Muscle of back (tissue), 11 donors: Measurements from ENCODE around the gene SLC17A1. TPM values are rescaled to one million over a fixed set of nuclear protein-coding genes. Genes with fewer than 3 reads are reported as not detected.
"Not testable (repeated sequence)": the region's sequence is repeated elsewhere in the genome, so short reads cannot be mapped to it uniquely, and the experiment has no call there.

ENCODE experiments used
- DNase-seq, 3 donors: peaks; one replicate each; pipeline versions ENCODE4 v3.0.0 to v3.0.0-alpha.2; 2013
- polyA plus RNA-seq, 10 donors: library from polyadenylated mRNA; unstranded; fragments of 120-200 nt; gene quantifications; one replicate each; pipeline ENCODE4 v1.2.1, GENCODE V29; 2013; ENCODE audit not compliant: insufficient read length in 10 of 10

SLC17A1 gene
- polyA plus RNA-seq, 10 donors = not detected

GRCh38 chr6:25756382-25757363, 75.2 kb downstream of the SLC17A1 start:
- DNase-seq = no peak

DNA sequence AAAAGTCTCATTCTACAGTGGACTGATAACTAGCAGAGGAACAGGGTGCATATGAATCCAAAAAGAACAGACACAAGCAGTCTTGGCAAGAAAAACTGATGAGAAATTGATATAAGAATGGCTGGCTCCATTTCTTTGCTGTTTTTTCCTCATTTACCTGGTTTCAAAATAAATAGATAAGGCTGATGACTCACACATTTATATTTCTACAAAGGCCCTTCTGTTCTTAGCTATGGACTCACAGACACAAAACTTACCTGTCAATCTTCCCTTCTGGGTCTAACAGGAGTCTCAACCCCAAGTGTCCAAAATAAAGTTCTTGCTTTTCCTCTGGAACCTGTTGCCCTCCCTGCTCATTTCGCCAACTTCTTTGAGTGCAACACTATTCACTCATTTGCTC, 76.4 kb downstream of the SLC17A1 start:
- no peak for DNase-seq

- no peak for DNase-seq
Observed at GRCh38 chr6:25754535-25754934, 77.3 kb downstream of the SLC17A1 start, which contains the start of gene SLC17A4. SLC17A4 (plus strand) TSS chr6:25754742; CDS start chr6:25761963, 7,221 bp downstream.

DNA sequence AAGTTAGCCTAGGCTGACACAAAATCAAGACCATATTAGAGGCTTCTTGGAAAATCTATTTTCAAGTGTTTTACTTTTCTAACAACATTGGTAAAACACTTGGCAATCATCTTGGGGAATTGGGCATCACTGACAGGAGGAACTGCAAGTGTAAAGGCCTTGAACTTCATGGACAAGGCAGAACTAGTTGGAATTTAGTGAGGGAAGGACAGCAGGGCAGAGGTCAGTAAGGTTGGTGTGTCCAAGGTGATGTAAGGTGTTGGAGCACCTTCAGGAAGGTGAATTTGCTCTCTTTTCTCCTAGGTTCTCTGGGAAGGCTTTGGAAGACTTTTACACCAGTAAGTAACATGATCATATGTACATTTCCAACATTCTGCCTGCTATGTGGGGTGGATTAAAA, 78.8 kb downstream of the SLC17A1 start:
- DNase-seq = no peak

DNA sequence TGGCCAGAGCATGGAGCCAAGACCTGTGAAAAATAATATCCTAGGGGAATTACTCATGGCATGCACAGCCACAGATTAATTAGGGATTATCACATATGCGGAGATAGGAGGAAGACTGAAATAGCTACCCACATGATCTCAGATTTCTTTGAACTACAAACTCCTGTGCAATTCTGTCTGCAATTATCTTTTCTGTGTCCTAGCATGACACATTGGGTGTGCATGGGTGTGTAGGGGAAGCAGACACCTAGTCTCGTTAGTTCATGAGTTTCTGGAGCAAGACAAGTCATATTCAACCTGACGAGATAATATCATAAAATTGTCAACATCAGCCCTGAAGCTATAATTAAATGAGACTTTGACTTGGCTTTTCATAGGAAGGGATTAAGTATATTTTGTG, 80.9 kb downstream of the SLC17A1 start:
- DNase-seq = no peak

GRCh38 chr6:25749837-25750236, 82.0 kb downstream of the SLC17A1 start:
- no peak for DNase-seq

GRCh38 chr6:25748601-25749517, 83.0 kb downstream of the SLC17A1 start:
- not testable (repeated sequence) for DNase-seq

DNA sequence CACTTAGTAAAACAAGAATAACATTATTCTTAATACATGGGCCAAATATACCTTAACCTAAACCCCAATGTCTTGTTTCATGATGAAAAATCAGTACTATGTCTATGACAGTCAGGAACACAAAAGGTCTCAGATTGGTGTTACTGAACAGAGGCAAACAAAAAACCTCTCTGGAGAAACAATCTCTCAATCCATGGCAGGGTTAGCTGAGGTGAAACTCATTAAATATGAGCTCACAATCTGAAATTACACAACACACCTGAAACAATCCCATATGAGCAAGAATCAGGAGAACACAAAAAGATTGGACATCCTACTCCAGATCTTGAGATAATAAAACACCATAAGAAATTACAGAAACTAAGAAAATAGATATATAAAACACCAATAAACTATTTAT, 83.8 kb downstream of the SLC17A1 start:
- DNase-seq = no peak

- DNase-seq = no peak
Observed at GRCh38 chr6:25747477-25747876, 84.4 kb downstream of the SLC17A1 start.

GRCh38 chr6:25746968-25747367, 84.9 kb downstream of the SLC17A1 start:
- no peak for DNase-seq

DNA sequence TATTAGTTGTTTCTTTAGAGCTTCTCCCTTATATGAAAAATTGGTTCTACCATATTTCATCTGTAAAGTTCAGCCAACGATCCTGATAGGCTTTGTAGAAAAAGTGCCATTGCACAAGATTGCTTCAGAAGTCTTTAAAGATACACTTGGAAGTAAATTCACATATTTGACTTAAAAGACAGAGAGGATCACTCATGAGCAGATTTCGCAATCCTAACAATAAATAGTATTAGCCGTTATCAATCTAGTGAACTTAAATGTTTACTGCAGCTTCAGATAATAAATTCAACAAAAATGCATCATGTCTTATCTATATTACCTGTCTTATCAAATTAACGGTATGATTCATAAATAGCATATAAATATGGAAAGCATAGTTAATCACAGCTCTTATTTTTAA, 86.0 kb downstream of the SLC17A1 start:
- no peak for DNase-seq

- DNase-seq = no peak
Observed at GRCh38 chr6:25743868-25744267, 88.0 kb downstream of the SLC17A1 start.

GRCh38 chr6:25735261-25735660, 96.6 kb downstream of the SLC17A1 start:
- DNase-seq = no peak

Other genes with a start within 250 kb of the SLC17A1 start
- gene SCGN, start 179.8 kb downstream of the SLC17A1 start, polyA plus RNA-seq = under 1 TPM in 1 of 10 donors, not detected in 9; 0.11 TPM
- gene SLC17A4, start 77.3 kb downstream of the SLC17A1 start, polyA plus RNA-seq = not detected
- not detected for gene SLC17A3, start 42.2 kb upstream of the SLC17A1 start, polyA plus RNA-seq
- gene SLC17A2, start 98.6 kb upstream of the SLC17A1 start, polyA plus RNA-seq = not detected
- 1 to 10 TPM; 3.1 to 9.2 (median 5.8) TPM for gene TRIM38, start 130.8 kb upstream of the SLC17A1 start, polyA plus RNA-seq